Myocyte (in vitro differentiated cells): ENCODE data around the gene ABCC8. TPM values are rescaled to one million over a fixed set of nuclear protein-coding genes. Genes with fewer than 3 reads are reported as not detected.
A peak's percentile ranks its signal among the peaks of the same experiment; 100 is the strongest.

Source experiments
- DNase-seq: peaks from one replicate; pipeline ENCODE4 v3.0.0-alpha.2; 2012; ENCODE audit warnings: low read depth
- total RNA-seq: library from RNA; depleted of rRNA; stranded (reverse); fragments of >200 nt; gene quantifications from 2 replicates; pipeline ENCODE4 v1.2.3, GENCODE V29; 2014

Gene ABCC8
- total RNA-seq, 1 donor from 2014 or later, result not detected

- DNase-seq, result no peak
Measured at GRCh38 chr11:17406082-17406817, 70.4 kb downstream of the ABCC8 start.

GRCh38 chr11:17405232-17406005, 71.2 kb downstream of the ABCC8 start:
- DNase-seq, result peak; percentile 95

GRCh38 chr11:17403980-17404759, 72.5 kb downstream of the ABCC8 start:
- peak; percentile 39 for DNase-seq

GRCh38 chr11:17402486-17402885, 74.2 kb downstream of the ABCC8 start:
- DNase-seq, result no peak

- no peak for DNase-seq
Measured at GRCh38 chr11:17401841-17402240, 74.8 kb downstream of the ABCC8 start.

- peak; percentile 55 for DNase-seq
Measured at GRCh38 chr11:17401316-17401715, 75.3 kb downstream of the ABCC8 start.

GRCh38 chr11:17400048-17400775, 76.4 kb downstream of the ABCC8 start:
- DNase-seq, result no peak

- DNase-seq, result no peak
Measured at GRCh38 chr11:17399236-17399635, 77.4 kb downstream of the ABCC8 start.

- no peak for DNase-seq
Measured at GRCh38 chr11:17397311-17398002, 79.2 kb downstream of the ABCC8 start.

GRCh38 chr11:17396598-17397310, 79.9 kb downstream of the ABCC8 start:
- no peak for DNase-seq

- no peak for DNase-seq
Measured at GRCh38 chr11:17395978-17396377, 80.7 kb downstream of the ABCC8 start.

- DNase-seq, result no peak
Measured at GRCh38 chr11:17395554-17395961, 81.1 kb downstream of the ABCC8 start.

GRCh38 chr11:17394743-17395390, 81.8 kb downstream of the ABCC8 start:
- no peak for DNase-seq

- DNase-seq, result no peak
Measured at GRCh38 chr11:17393472-17393871, 83.2 kb downstream of the ABCC8 start.

- DNase-seq, result no peak
Measured at GRCh38 chr11:17392872-17393271, 83.8 kb downstream of the ABCC8 start.

- no peak for DNase-seq
Measured at GRCh38 chr11:17391493-17392355, 84.9 kb downstream of the ABCC8 start.

GRCh38 chr11:17389957-17390649, 86.5 kb downstream of the ABCC8 start:
- no peak for DNase-seq
